ENCODE data around the gene ABLIM3.

Gene ABLIM3

GRCh38 chr5:149309354-149309753 is 168.1 kb downstream of the ABLIM3 start:
- DNase-seq (ENCODE audit: low read depth in 2 of 2) = no peak
